Lung microvascular endothelial cell (primary cell): ENCODE results near the gene FGF14. TPM values are rescaled to one million over a fixed set of nuclear protein-coding genes. Genes with fewer than 3 reads are reported as not detected.

Source experiments
- DNase-seq, 2 donors: peaks; one replicate each; pipeline versions ENCODE4 v3.0.0 to v3.0.0-alpha.2; 2010; ENCODE audit warnings: low read depth in 2 of 2
- total RNA-seq: library from RNA; depleted of rRNA; stranded (reverse); fragments of >200 nt; gene quantifications from 2 replicates; pipeline ENCODE4 v1.2.1, GENCODE V29; 2014

Gene FGF14
- total RNA-seq, 1 donor from 2014 or later = 0.79 TPM

GRCh38 chr13:101931186-101931585 lies 470.7 kb downstream of the FGF14 start:
- DNase-seq = no peak

- no peak for DNase-seq
These were observed 471.5 kb downstream of the FGF14 start for GRCh38 chr13:101930331-101930730.

- no peak for DNase-seq
These were observed 476.1 kb downstream of the FGF14 start for GRCh38 chr13:101925731-101926130.

GRCh38 chr13:101919541-101920181 lies 482.2 kb downstream of the FGF14 start:
- DNase-seq = peak; percentile 27 to 36

GRCh38 chr13:101917833-101918661 lies 483.8 kb downstream of the FGF14 start:
- no peak for DNase-seq

GRCh38 chr13:101917475-101917810 lies 484.4 kb downstream of the FGF14 start:
- DNase-seq = no peak

- no peak for DNase-seq
These were observed 484.9 kb downstream of the FGF14 start for GRCh38 chr13:101916775-101917474.

- peak; percentile 11 to 44 for DNase-seq
These were observed 485.6 kb downstream of the FGF14 start for GRCh38 chr13:101916108-101916774.

- DNase-seq = no peak
These were observed 486.1 kb downstream of the FGF14 start for GRCh38 chr13:101915755-101916107.

GRCh38 chr13:101915331-101915730 lies 486.5 kb downstream of the FGF14 start:
- DNase-seq = no peak

- DNase-seq = no peak
These were observed 490.1 kb downstream of the FGF14 start for GRCh38 chr13:101911752-101912151.

- no peak for DNase-seq
These were observed 498.0 kb downstream of the FGF14 start for GRCh38 chr13:101903890-101904289.

- DNase-seq = no peak
These were observed 503.2 kb downstream of the FGF14 start for GRCh38 chr13:101898676-101899075.

GRCh38 chr13:101896541-101896940 lies 505.3 kb downstream of the FGF14 start:
- DNase-seq = no peak

- DNase-seq = no peak
These were observed 508.8 kb downstream of the FGF14 start for GRCh38 chr13:101893021-101893420.

GRCh38 chr13:101892296-101892695 lies 509.6 kb downstream of the FGF14 start:
- DNase-seq = no peak

GRCh38 chr13:101881593-101881992 lies 520.3 kb downstream of the FGF14 start:
- DNase-seq = no peak

GRCh38 chr13:101880581-101880980 lies 521.3 kb downstream of the FGF14 start:
- no peak for DNase-seq

GRCh38 chr13:101876951-101877350 lies 524.9 kb downstream of the FGF14 start:
- no peak for DNase-seq

GRCh38 chr13:101875717-101876393 lies 526.0 kb downstream of the FGF14 start:
- DNase-seq = peak in 1 of 2 donors; percentile 5

- no peak for DNase-seq
These were observed 526.8 kb downstream of the FGF14 start for GRCh38 chr13:101875091-101875490.
